IMR-90 (cell line): ENCODE results near the gene SNRNP70. TPM values are rescaled to one million over a fixed set of nuclear protein-coding genes. Genes with fewer than 3 reads are reported as not detected.

Source experiments
- ATAC-seq: fragments of 200-7000 bp; cut with Tn5 transposase; 2 replicates; pipeline ENCODE4 v1.9.1; 2020; ENCODE audit warnings: low read depth, mild to moderate bottlenecking, moderate library complexity
- BruUV-seq: library from RNA; stranded (reverse); fragments of 400-500 nt; replicated peaks from 2 replicates; lab custom pipeline; 2021; lab: Mats Ljungman, UMichigan
- CTCF ChIA-PET: fragments of 300-600 bp; formaldehyde crosslinking; extraction: SDS; loops from one replicate; lab custom pipeline; 2021; ENCODE audit warnings: antibody characterized with exemption; lab: Yijun Ruan, JAX
- POLR2A ChIA-PET: fragments of 300-600 bp; sonication (Branson Sonifier 250); formaldehyde crosslinking; loops from one replicate; lab custom pipeline; 2022; ENCODE audit warnings: antibody characterized with exemption; ENCODE audit not compliant: unreplicated experiment; lab: Charles Lee
- DNase-seq: peaks from one replicate; pipeline ENCODE4 v3.0.0; 2013
- H2AFZ ChIP-seq: replicated peaks from 2 replicates; pipeline ENCODE3; 2013; ENCODE audit warnings: low read length, mild to moderate bottlenecking; ENCODE audit not compliant: poor library complexity
- H2AK5ac ChIP-seq: 2 replicates; pipeline ENCODE4 v1.6.1; 2013; ENCODE audit warnings: low read depth, low read length, inconsistent platforms
- H2AK9ac ChIP-seq: replicated peaks from 2 replicates; pipeline ENCODE3; 2013; ENCODE audit warnings: mild to moderate bottlenecking, low read depth, low read length, moderate library complexity; ENCODE audit not compliant: poor library complexity
- H2BK120ac ChIP-seq: 2 replicates; pipeline ENCODE4 v1.6.1; 2013; ENCODE audit warnings: low read depth, low read length, inconsistent platforms
- H2BK15ac ChIP-seq: 3 replicates; pipeline ENCODE4 v1.6.1; 2013; ENCODE audit warnings: low read depth, low read length, inconsistent platforms
- H2BK20ac ChIP-seq: 2 replicates; pipeline ENCODE4 v1.6.1; 2013; ENCODE audit warnings: low read depth, mild to moderate bottlenecking, inconsistent platforms, low read length, moderate library complexity
- H2BK5ac ChIP-seq: 2 replicates; pipeline ENCODE4 v1.6.1; 2013; ENCODE audit warnings: mild to moderate bottlenecking, low read depth, low read length, inconsistent platforms; ENCODE audit not compliant: poor library complexity, severe bottlenecking
- H3K14ac ChIP-seq: replicated peaks from 2 replicates; pipeline ENCODE4 v1.6.1; 2013; ENCODE audit warnings: low read depth, low read length, inconsistent platforms
- H3K18ac ChIP-seq: 2 replicates; pipeline ENCODE4 v1.6.1; 2013; ENCODE audit warnings: low read depth, low read length, control low read depth
- H3K23ac ChIP-seq: 2 replicates; pipeline ENCODE4 v1.6.1; 2013; ENCODE audit warnings: low read depth, low read length, inconsistent platforms
- H3K27ac ChIP-seq: 2 replicates; pipeline ENCODE4 v1.5.1; 2013; ENCODE audit warnings: mild to moderate bottlenecking, control low read depth, low read length; ENCODE audit not compliant: insufficient read depth
- H3K27me3 ChIP-seq: 2 replicates; pipeline ENCODE4 v1.6.1; 2013; ENCODE audit warnings: low read length; ENCODE audit not compliant: control insufficient read depth, insufficient read depth
- H3K36me3 ChIP-seq: 2 replicates; pipeline ENCODE4 v1.6.1; 2013; ENCODE audit warnings: low read length, mixed read lengths; ENCODE audit not compliant: control insufficient read depth, insufficient read depth
- H3K4ac ChIP-seq: 2 replicates; pipeline ENCODE4 v1.6.1; 2013; ENCODE audit warnings: low read depth, low read length, inconsistent platforms
- H3K4me1 ChIP-seq: 2 replicates; pipeline ENCODE4 v1.6.1; 2013; ENCODE audit warnings: low read length, mixed read lengths; ENCODE audit not compliant: control insufficient read depth, insufficient read depth
- H3K4me2 ChIP-seq: 2 replicates; pipeline ENCODE4 v1.6.1; 2013; ENCODE audit warnings: low read depth, mild to moderate bottlenecking, control low read depth, low read length, moderate library complexity
- H3K4me3 ChIP-seq: 2 replicates; pipeline ENCODE4 v1.5.1; 2013; ENCODE audit warnings: low read depth, mild to moderate bottlenecking, control low read depth, low read length, moderate library complexity; ENCODE audit not compliant: insufficient read depth
- H3K56ac ChIP-seq: 2 replicates; pipeline ENCODE4 v1.6.1; 2013; ENCODE audit warnings: low read length, inconsistent platforms; ENCODE audit not compliant: insufficient read depth; ENCODE audit errors: extremely low read depth
- H3K79me1 ChIP-seq, 2 experiments: 2 replicates each; pipeline ENCODE4 v1.6.1; 2013; ENCODE audit warnings: low read length in 2 of 2, inconsistent platforms in 1 of 2, low read depth in 1 of 2
- H3K9ac ChIP-seq: 2 replicates; pipeline ENCODE4 v1.6.1; 2013; ENCODE audit warnings: low read depth, low read length, control low read depth
- H3K9me1 ChIP-seq: 2 replicates; pipeline ENCODE4 v1.6.1; 2013; ENCODE audit warnings: low read length, inconsistent platforms; ENCODE audit not compliant: insufficient read depth
- H3K9me3 ChIP-seq: 2 replicates; pipeline ENCODE4 v1.6.1; 2013; ENCODE audit warnings: low read length; ENCODE audit not compliant: control insufficient read depth, insufficient read depth
- H4K20me1 ChIP-seq: 2 replicates; pipeline ENCODE4 v1.6.1; 2013; ENCODE audit warnings: low read length, inconsistent platforms; ENCODE audit not compliant: insufficient read depth
- H4K5ac ChIP-seq: 2 replicates; pipeline ENCODE4 v1.6.1; 2013; ENCODE audit warnings: mild to moderate bottlenecking, low read depth, low read length, control low read depth
- H4K8ac ChIP-seq, 2 experiments: 2 replicates each; pipeline ENCODE4 v1.6.1; 2013; ENCODE audit warnings: low read depth in 2 of 2, low read length in 2 of 2, control low read depth in 1 of 2, inconsistent platforms in 1 of 2
- H4K91ac ChIP-seq: 2 replicates; pipeline ENCODE4 v1.6.1; 2013; ENCODE audit warnings: low read depth, low read length, inconsistent platforms; ENCODE audit not compliant: insufficient read depth
- CTCF ChIP-seq: conservative IDR thresholded peaks from 2 replicates; pipeline ENCODE4 v1.5.1; 2012; ENCODE audit warnings: mild to moderate bottlenecking, low read depth, low read length, improper control_type of control experiment
- MAZ ChIP-seq: IDR thresholded peaks from 2 replicates; pipeline ENCODE4 v1.6.1; 2012; ENCODE audit warnings: low read depth, mild to moderate bottlenecking, low read length, improper control_type of control experiment, moderate library complexity, borderline replicate concordance
- POLR2A ChIP-seq: IDR thresholded peaks from 2 replicates; pipeline ENCODE4 v1.6.1; 2012; ENCODE audit warnings: mild to moderate bottlenecking, low read depth, low read length
- RCOR1 ChIP-seq: IDR thresholded peaks from 2 replicates; pipeline ENCODE4 v1.6.1; 2012; ENCODE audit warnings: mild to moderate bottlenecking, low read length, improper control_type of control experiment; ENCODE audit not compliant: insufficient replicate concordance
- RFX5 ChIP-seq: IDR thresholded peaks from 2 replicates; pipeline ENCODE4 v1.8.0; 2012; ENCODE audit warnings: low read depth, mild to moderate bottlenecking, low read length, moderate library complexity
- USF2 ChIP-seq: fragments of 150-350 bp; IDR thresholded peaks from 2 replicates; pipeline ENCODE4 v1.6.1; 2017; ENCODE audit warnings: mild to moderate bottlenecking, antibody characterized with exemption, low read length, low read depth
- WGBS, 2 experiments: methylation state at CpG; one replicate each; pipeline versions ENCODE4 v1.1.5 to v1.1.7; 2013; ENCODE audit warnings: missing lambda C conversion rate in 2 of 2; ENCODE audit not compliant: insufficient read length in 1 of 2; ENCODE audit errors: extremely low coverage in 2 of 2; 5-methylcytosine and 5-hydroxymethylcytosine counted together
- dilution Hi-C: fragments of 300-500 bp; cut with HindIII; formaldehyde crosslinking; loops from one replicate; pipeline ENCODE4 v1.14.3; 2018; ENCODE audit warnings: low sequenced_read_pairs; ENCODE audit not compliant: unreplicated experiment
- in situ Hi-C: fragments of 300-500 bp; cut with MboI; formaldehyde crosslinking; loops from 3 replicates; pipeline ENCODE4 v1.14.3; 2019; ENCODE audit warnings: low sequenced_read_pairs, inconsistent platforms, mixed read lengths
- intact Hi-C: fragments of 100-400 bp; cut with micrococcal nuclease; formaldehyde crosslinking; loops from 2 replicates; pipeline ENCODE4 v1.10.0; 2022
- polyA plus RNA-seq, 3 experiments: library from polyadenylated mRNA; depleted of rRNA; stranded (reverse); fragments of >200 nt; gene quantifications; 2 replicates each; pipeline ENCODE4 v1.2.3, GENCODE V29; 2012; ENCODE audit warnings: low replicate concordance in 1 of 3
- total RNA-seq: library from RNA; depleted of rRNA; stranded (reverse); fragments of >200 nt; gene quantifications from 2 replicates; pipeline ENCODE4 v1.2.3, GENCODE V29; 2012

The SNRNP70 gene
- total and polyA plus RNA-seq, 2 of the 4 experiments (the other 2 are of a cell fraction) = 72.8 to 200 TPM

GRCh38 chr19:49107625-49108459, 22.6 kb downstream of the SNRNP70 start:
- Histone ChIP-seq H3K27me3 (no peaks in the 10 kb centered on the region), H2BK20ac (no peak overlapping the region), H4K20me1 (peaks cover 38% of the 10 kb centered on the region), H3K27ac (no peak overlapping the region), H3K4me3 (no peak overlapping the region), H3K14ac (no peak overlapping the region), H2AFZ (no peak overlapping the region), H2BK120ac (no peak overlapping the region), H3K9me3 (no peaks in the 10 kb centered on the region), H4K5ac (no peak overlapping the region), H3K4me2 (no peak overlapping the region), H3K4me1 (no peaks in the 10 kb centered on the region), H3K4ac (no peak overlapping the region), H4K91ac (no peak overlapping the region), H2BK15ac (no peak overlapping the region), H2BK5ac (no peak overlapping the region), H3K36me3 (peaks cover 61% of the 10 kb centered on the region), H2AK9ac (no peak overlapping the region), H2AK5ac (no peak overlapping the region), H3K18ac (no peak overlapping the region), H3K56ac (no peak overlapping the region), H3K9ac (no peak overlapping the region), H3K79me1 (peaks cover 8 to 49% of the 10 kb centered on the region in 2 experiments; a peak in 3 of 4 replicates), H3K23ac (no peak overlapping the region), H3K9me1 (peaks cover 5% of the 10 kb centered on the region; the same call in 1 of the 2 replicates), H4K8ac (no peak overlapping the region)
- ChIA-PET POLR2A (no interaction called here), CTCF (no interaction called here)
- no peak for TF ChIP-seq RFX5
- no peak for TF ChIP-seq USF2
- no peak for TF ChIP-seq POLR2A
- no peak for TF ChIP-seq MAZ
- TF ChIP-seq CTCF = no peak
- no peak for TF ChIP-seq RCOR1
- dilution Hi-C loops (no loop called here), intact Hi-C loops (no loop called here), in situ Hi-C loops (no loop called here)
- ATAC-seq (no peak), DNase-seq (no peak)
- TSS peak; percentile 54 for BruUV-seq
- 97% methylated on average over 48 of the region's 93 CpGs; no CpG with 5 or more reads in 1 of the 2 experiments for WGBS, 2 experiments
